ENCODE data around the gene SBF2.

- TF ChIP-seq CTCF (IDR thresholded peaks at IDR 0.05) (no peak), EZH2 (IDR thresholded peaks at IDR 0.05; ENCODE audit: borderline replicate concordance, insufficient read depth, low read depth, low read length, poor library complexity, severe bottlenecking) (no peak)
Observed at GRCh38 chr11:10305262-10305963, 11.4 kb upstream of the SBF2 start.

Data from B cell (primary cell).